Mesenchymal stem cell (in vitro differentiated cells and primary cell): Measurements from ENCODE around the gene TNIP1.

Experiments used
- DNase-seq: peaks from one replicate; pipeline ENCODE4 v3.0.0-alpha.2; 2013
- H2AFZ ChIP-seq: one replicate; pipeline ENCODE4 v1.6.1; 2013; ENCODE audit warnings: low read depth, mild to moderate bottlenecking, control low read depth, inconsistent platforms, low read length, moderate library complexity
- H2AK5ac ChIP-seq: 2 replicates; pipeline ENCODE4 v1.6.1; 2013; ENCODE audit warnings: low read length, moderate library complexity, mild to moderate bottlenecking, inconsistent platforms; ENCODE audit not compliant: severe bottlenecking
- H2BK120ac ChIP-seq: one replicate; pipeline ENCODE4 v1.6.1; 2013; ENCODE audit warnings: low read depth, mild to moderate bottlenecking, inconsistent platforms, low read length, moderate library complexity
- H2BK12ac ChIP-seq, 2 experiments: one replicate each; pipeline ENCODE4 v1.6.1; 2013; ENCODE audit warnings: inconsistent platforms in 2 of 2, low read length in 2 of 2, mild to moderate bottlenecking in 2 of 2, moderate library complexity in 2 of 2, control low read depth in 1 of 2
- H2BK15ac ChIP-seq: one replicate; pipeline ENCODE4 v1.6.1; 2013; ENCODE audit warnings: mild to moderate bottlenecking, low read depth, inconsistent platforms; ENCODE audit not compliant: poor library complexity, severe bottlenecking
- H2BK5ac ChIP-seq: 2 replicates; pipeline ENCODE4 v1.6.1; 2013; ENCODE audit warnings: low read depth, mild to moderate bottlenecking, low read length, control low read depth, inconsistent platforms; ENCODE audit not compliant: poor library complexity, severe bottlenecking
- H3K14ac ChIP-seq, 2 experiments: one replicate each; pipeline ENCODE4 v1.6.1; 2013; ENCODE audit warnings: inconsistent platforms in 2 of 2, low read length in 2 of 2, control low read depth in 1 of 2, mild to moderate bottlenecking in 1 of 2, moderate library complexity in 1 of 2
- H3K18ac ChIP-seq, 2 experiments: one replicate each; pipeline ENCODE4 v1.6.1; 2013; ENCODE audit warnings: inconsistent platforms in 2 of 2, low read length in 2 of 2, control low read depth in 1 of 2, low read depth in 1 of 2, mild to moderate bottlenecking in 1 of 2
- H3K23ac ChIP-seq, 2 experiments: one replicate each; pipeline ENCODE4 v1.6.1; 2013; ENCODE audit warnings: inconsistent platforms in 2 of 2, low read length in 2 of 2, mild to moderate bottlenecking in 2 of 2, moderate library complexity in 2 of 2, control low read depth in 1 of 2
- H3K27ac ChIP-seq: 2 replicates; pipeline ENCODE4 v1.5.1; 2013; ENCODE audit warnings: mild to moderate bottlenecking, moderate library complexity, low read length, control low read depth, inconsistent platforms; ENCODE audit not compliant: poor library complexity, severe bottlenecking
- H3K27me3 ChIP-seq, 2 experiments: 2 replicates each; pipeline versions ENCODE4 v1.6.1 to v1.7.0; 2013; ENCODE audit warnings: low read length in 2 of 2, mild to moderate bottlenecking in 2 of 2, moderate library complexity in 2 of 2, control low read depth in 1 of 2, inconsistent platforms in 1 of 2; ENCODE audit not compliant: control insufficient read depth in 1 of 2, insufficient read depth in 1 of 2
- H3K36me3 ChIP-seq, 2 experiments: 2 replicates each; pipeline versions ENCODE4 v1.6.1 to v1.7.0; 2013; ENCODE audit warnings: low read length in 2 of 2, control low read depth in 1 of 2, inconsistent platforms in 1 of 2, low read depth in 1 of 2, mild to moderate bottlenecking in 1 of 2; ENCODE audit not compliant: insufficient read depth in 2 of 2, control insufficient read depth in 1 of 2
- H3K4ac ChIP-seq, 2 experiments: one replicate each; pipeline ENCODE4 v1.6.1; 2013; ENCODE audit warnings: inconsistent platforms in 2 of 2, low read length in 2 of 2, mild to moderate bottlenecking in 2 of 2, moderate library complexity in 2 of 2, control low read depth in 1 of 2, low read depth in 1 of 2
- H3K4me1 ChIP-seq: 2 replicates; pipeline ENCODE4 v1.6.1; 2013; ENCODE audit warnings: low read depth, low read length, control low read depth; ENCODE audit not compliant: control insufficient read depth, insufficient read depth
- H3K4me2 ChIP-seq: 2 replicates; pipeline ENCODE4 v1.6.1; 2013; ENCODE audit warnings: low read length, mild to moderate bottlenecking, inconsistent platforms; ENCODE audit not compliant: poor library complexity, severe bottlenecking
- H3K4me3 ChIP-seq, 2 experiments: 2 replicates each; pipeline versions ENCODE4 v1.5.1 to v1.7.0; 2013; ENCODE audit warnings: low read length in 2 of 2, mild to moderate bottlenecking in 2 of 2, control low read depth in 1 of 2, low read depth in 1 of 2; ENCODE audit not compliant: insufficient read depth in 1 of 2
- H3K79me1 ChIP-seq: replicated peaks from 2 replicates; pipeline ENCODE4 v1.6.1; 2013; ENCODE audit warnings: mild to moderate bottlenecking, control low read depth, low read length, inconsistent platforms; ENCODE audit not compliant: poor library complexity, severe bottlenecking
- H3K9ac ChIP-seq: 2 replicates; pipeline ENCODE4 v1.7.0; 2013; ENCODE audit warnings: mild to moderate bottlenecking, low read length, moderate library complexity
- H3K9me3 ChIP-seq: 2 replicates; pipeline ENCODE4 v1.7.0; 2013; ENCODE audit warnings: mild to moderate bottlenecking, low read length; ENCODE audit not compliant: control insufficient read depth
- H4K8ac ChIP-seq: one replicate; pipeline ENCODE4 v1.6.1; 2013; ENCODE audit warnings: inconsistent platforms, mild to moderate bottlenecking, low read length, moderate library complexity
- H4K91ac ChIP-seq: one replicate; pipeline ENCODE4 v1.6.1; 2013; ENCODE audit warnings: mild to moderate bottlenecking, low read length, inconsistent platforms
- WGBS: methylation state at CpG from one replicate; pipeline ENCODE4 v1.1.7; 2013; ENCODE audit warnings: mixed read lengths; 5-methylcytosine and 5-hydroxymethylcytosine counted together

TNIP1 gene

GRCh38 chr5:150993826-150994412 is 86.9 kb downstream of the TNIP1 start:
- H4K91ac ChIP-seq = no peak overlapping the region
- H3K4me2 ChIP-seq = no peak overlapping the region
- H2AK5ac ChIP-seq = no peak overlapping the region
- no peak overlapping the region for H2AFZ ChIP-seq
- WGBS = 100% methylated on average over 1 of the region's 1 CpG
- H3K18ac ChIP-seq = no peak overlapping the region
- H3K79me1 ChIP-seq = no peaks in the 10 kb centered on the region
- H2BK15ac ChIP-seq = no peak overlapping the region
- no peak overlapping the region for H4K8ac ChIP-seq
- no peaks in the 10 kb centered on the region for H3K4me1 ChIP-seq
- H3K27me3 ChIP-seq = no peaks in the 10 kb centered on the region
- peaks cover 53% of the 10 kb centered on the region for H3K9me3 ChIP-seq
- no peak overlapping the region for H3K9ac ChIP-seq
- no peak overlapping the region for H2BK5ac ChIP-seq
- H3K4me3 ChIP-seq = no peak overlapping the region
- H3K14ac ChIP-seq = no peak overlapping the region
- no peaks in the 10 kb centered on the region for H3K36me3 ChIP-seq
- no peak overlapping the region for H3K4ac ChIP-seq
- no peak overlapping the region for H3K27ac ChIP-seq
- H2BK12ac ChIP-seq = no peak overlapping the region
- no peak overlapping the region for H3K23ac ChIP-seq
- no peak overlapping the region for H2BK120ac ChIP-seq
- no peak for DNase-seq

- no peak overlapping the region for H3K4ac ChIP-seq
- no peak overlapping the region for H3K4me3 ChIP-seq
- no peaks in the 10 kb centered on the region for H3K36me3 ChIP-seq
- H2AFZ ChIP-seq = no peak overlapping the region
- H2AK5ac ChIP-seq = no peak overlapping the region
- no peaks in the 10 kb centered on the region for H3K79me1 ChIP-seq
- H4K8ac ChIP-seq = no peak overlapping the region
- H3K14ac ChIP-seq = no peak overlapping the region
- no peak overlapping the region for H3K4me2 ChIP-seq
- no peak overlapping the region for H2BK15ac ChIP-seq
- no peak overlapping the region for H3K18ac ChIP-seq
- no peaks in the 10 kb centered on the region for H3K27me3 ChIP-seq
- no peak overlapping the region for H3K27ac ChIP-seq
- DNase-seq = no peak
- no peak overlapping the region for H3K23ac ChIP-seq
- no peaks in the 10 kb centered on the region for H3K4me1 ChIP-seq
- no peak overlapping the region for H4K91ac ChIP-seq
- no peak overlapping the region for H2BK5ac ChIP-seq
- H3K9ac ChIP-seq = no peak overlapping the region
- 91% methylated on average over 2 of the region's 2 CpGs for WGBS
- peaks cover 57% of the 10 kb centered on the region for H3K9me3 ChIP-seq
- no peak overlapping the region for H2BK12ac ChIP-seq
- no peak overlapping the region for H2BK120ac ChIP-seq
Measured at GRCh38 chr5:150993422-150993821, 87.4 kb downstream of the TNIP1 start.

GRCh38 chr5:150992705-150993104 is 88.1 kb downstream of the TNIP1 start:
- H4K8ac ChIP-seq = no peak overlapping the region
- 86% methylated on average over 6 of the region's 6 CpGs for WGBS

DNA sequence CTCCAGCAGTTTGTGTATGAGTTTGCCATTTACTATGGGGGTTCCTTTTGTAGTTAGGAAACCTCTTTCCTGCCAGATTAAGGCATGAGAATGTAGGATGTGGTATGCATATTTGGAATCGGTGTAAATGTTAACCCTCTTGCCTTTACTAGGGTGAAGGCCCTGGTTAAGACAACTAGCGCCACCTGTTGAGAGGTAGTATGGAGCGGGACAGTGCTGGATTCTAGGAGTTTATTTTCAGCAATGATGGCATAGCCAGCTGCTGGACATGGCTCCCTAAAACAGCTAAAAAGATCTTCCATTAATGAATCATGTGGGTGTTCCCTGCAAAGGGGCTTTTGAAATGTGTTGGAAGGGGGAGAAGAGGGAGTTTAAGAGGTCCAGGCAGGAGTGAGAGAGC is 91.1 kb downstream of the TNIP1 start:
- Histone ChIP-seq H4K8ac (no peak overlapping the region), H3K14ac (no peak overlapping the region), H3K27ac (no peak overlapping the region), H3K4ac (no peak overlapping the region), H3K23ac (no peak overlapping the region), H3K9ac (no peak overlapping the region), H3K4me2 (no peak overlapping the region), H3K18ac (no peak overlapping the region), H3K36me3 (no peaks in the 10 kb centered on the region), H2BK15ac (no peak overlapping the region), H4K91ac (no peak overlapping the region), H2BK120ac (no peak overlapping the region), H3K4me1 (no peaks in the 10 kb centered on the region), H3K27me3 (no peaks in the 10 kb centered on the region), H2AK5ac (no peak overlapping the region), H2BK5ac (no peak overlapping the region), H3K4me3 (no peak overlapping the region), H3K9me3 (peaks cover 82% of the 10 kb centered on the region), H2AFZ (no peak overlapping the region), H3K79me1 (no peaks in the 10 kb centered on the region), H2BK12ac (no peak overlapping the region)
- 19% methylated on average over 3 of the region's 3 CpGs for WGBS
- no peak for DNase-seq

More at GRCh38 chr5:150992705-150993104, 88.1 kb downstream of the TNIP1 start:
- no peak overlapping the region for H3K14ac ChIP-seq
- H2BK5ac ChIP-seq = no peak overlapping the region
- no peak overlapping the region for H4K91ac ChIP-seq
- H3K27me3 ChIP-seq = no peaks in the 10 kb centered on the region
- H3K4me1 ChIP-seq = no peaks in the 10 kb centered on the region
- no peak overlapping the region for H2BK15ac ChIP-seq
- H3K9ac ChIP-seq = no peak overlapping the region
- no peaks in the 10 kb centered on the region for H3K79me1 ChIP-seq
- no peak overlapping the region for H3K23ac ChIP-seq
- no peak overlapping the region for H3K4me3 ChIP-seq
- no peak overlapping the region for H2BK12ac ChIP-seq
- no peak overlapping the region for H2BK120ac ChIP-seq
- peaks cover 64% of the 10 kb centered on the region for H3K9me3 ChIP-seq
- H3K27ac ChIP-seq = no peak overlapping the region
- H2AFZ ChIP-seq = no peak overlapping the region
- no peak overlapping the region for H3K4ac ChIP-seq
- no peak for DNase-seq
- no peak overlapping the region for H3K18ac ChIP-seq
- no peak overlapping the region for H3K4me2 ChIP-seq
- H3K36me3 ChIP-seq = no peaks in the 10 kb centered on the region
- H2AK5ac ChIP-seq = no peak overlapping the region
